Heart right ventricle (tissue), 16 donors: ENCODE measurements around the gene PICALM. TPM values are rescaled to one million over a fixed set of nuclear protein-coding genes. Genes with fewer than 3 reads are reported as not detected.

ENCODE experiments used
- ATAC-seq, 8 donors: fragments of 200-7000 bp; cut with Tn5 transposase; one replicate each; pipeline ENCODE4 v1.9.1; 2020; ENCODE audit warnings: mild to moderate bottlenecking in 8 of 8, moderate library complexity in 8 of 8, moderate number of reproducible peaks in 1 of 8
- DNase-seq, 2 donors: peaks; one replicate each; pipeline ENCODE4 v3.0.0-alpha.2; 2020
- H3K27ac ChIP-seq, 10 donors: fragments of 200-600 bp; sonication (generic) in 2 of 10; one replicate each; pipeline versions ENCODE4 v1.5.0 to v1.8.0; 2020 to 2022; ENCODE audit warnings: mild to moderate bottlenecking in 3 of 10
- H3K27me3 ChIP-seq, 7 donors: fragments of 200-600 bp; one replicate each; pipeline ENCODE4 v1.8.0; 2021 to 2022; ENCODE audit warnings: mild to moderate bottlenecking in 2 of 7
- H3K36me3 ChIP-seq, 9 donors: fragments of 200-600 bp; sonication (generic) in 1 of 9; one replicate each; pipeline versions ENCODE4 v1.5.0 to v1.8.0; 2020 to 2022; ENCODE audit warnings: mild to moderate bottlenecking in 2 of 9
- H3K4me1 ChIP-seq, 9 donors: fragments of 200-600 bp; sonication (generic) in 1 of 9; one replicate each; pipeline versions ENCODE4 v1.5.0 to v1.8.0; 2020 to 2022; ENCODE audit warnings: mild to moderate bottlenecking in 4 of 9
- H3K4me3 ChIP-seq, 10 donors: fragments of 200-600 bp; sonication (generic) in 2 of 10; one replicate each; pipeline versions ENCODE4 v1.5.0 to v1.8.0; 2020 to 2022; ENCODE audit warnings: mild to moderate bottlenecking in 7 of 10, moderate library complexity in 2 of 10
- H3K9me3 ChIP-seq, 11 donors: fragments of 200-600 bp in 10 of 11; sonication (generic) in 2 of 11; one replicate each; pipeline versions ENCODE4 v1.5.0 to v1.8.0; 2013 to 2022; ENCODE audit warnings: mild to moderate bottlenecking in 2 of 11, control low read depth in 1 of 11, moderate library complexity in 1 of 11
- WGBS, 2 donors: extraction: QIAGEN DNeasy Blood & Tissue Kit; methylation state at CpG; one replicate each; pipeline ENCODE4 v1.1.7; 2013; ENCODE audit warnings: inconsistent platforms in 1 of 2; 5-methylcytosine and 5-hydroxymethylcytosine counted together
- intact Hi-C, 10 donors: fragments of 100-400 bp; cut with DNase I; formaldehyde crosslinking; loops; one replicate each; pipeline versions ENCODE4 v1.11.1 to v1.14.2; 2022
- long read RNA-seq, 3 donors: library from polyadenylated mRNA; unstranded; transcript quantifications; one replicate each; pipeline ENCODE4 v2.0.0, GENCODE V29; 2020 to 2021
- polyA plus RNA-seq, 2 donors: library from polyadenylated mRNA; stranded (reverse); fragments of 200-250 nt; gene quantifications; one replicate each; pipeline ENCODE4 v1.2.3, GENCODE V29; 2013
- total RNA-seq, 10 donors: library from RNA; stranded (reverse); fragmentation: NEBNext Ultra II Directional in 3 of 10; extraction: Animal tissue kit (Norgen Biotek cat#: 25700) in 3 of 10; gene quantifications; one replicate each; pipeline versions ENCODE4 v1.2.1 to v1.2.4, GENCODE V29; 2021 to 2023
- TF ChIP-seq, protein P1 (sequence below), 9 donors: fragments of 200-600 bp; sonication (generic) in 2 of 9; IDR thresholded peaks; one replicate each; pipeline versions ENCODE4 v1.5.0 to v1.8.0; 2021 to 2022; ENCODE audit warnings: antibody characterized with exemption in 9 of 9, mild to moderate bottlenecking in 5 of 9, moderate library complexity in 1 of 9
- donor health status: Arrhythmogenic right ventricular cardiomyopathy.
- donor health status: ischemic (EF 13 %, LVEDD 7.1; RV severe dilation, severe dysfunction).
- donor health status: healthy with polysubstance abuse.
- donor health status: DM: no; HTN: yes; CAD: no.
- donor health status: DM: no; HTN: no; CAD: no.
- donor health status: ischemic (EF 25% LVEDD 6.9; RV normal size, moderate dysfunction).
- donor health status: ischemic (EF 25% LVEDD 5.7; RV mildly dilated, moderate dysfunction).
- donor health status: healthy.
- donor health status: DM: yes; HTN: yes; CAD: no.
- donor health status: Ischemic cardiomyopathy.
- donor health status: ischemic (EF 35%, LVEDD 5.7; RV mildly dilated, moderate dysfunction).
- donor health status: nonischemic (EF 11% LVEDD 7.7; RV severe dilation, severe dysfunction).
- donor health status: DM: yes; HTN: yes; CAD: no.
- donor health status: PGD.
- donor health status: ischemic (EF 29% LVEDD 5.4; RV normal size, mild dysfunction).
- donor health status: nonischemic (EF 23%, LVEDD 6.1; RV moderate dilation, normal function).

Gene PICALM, protein sequence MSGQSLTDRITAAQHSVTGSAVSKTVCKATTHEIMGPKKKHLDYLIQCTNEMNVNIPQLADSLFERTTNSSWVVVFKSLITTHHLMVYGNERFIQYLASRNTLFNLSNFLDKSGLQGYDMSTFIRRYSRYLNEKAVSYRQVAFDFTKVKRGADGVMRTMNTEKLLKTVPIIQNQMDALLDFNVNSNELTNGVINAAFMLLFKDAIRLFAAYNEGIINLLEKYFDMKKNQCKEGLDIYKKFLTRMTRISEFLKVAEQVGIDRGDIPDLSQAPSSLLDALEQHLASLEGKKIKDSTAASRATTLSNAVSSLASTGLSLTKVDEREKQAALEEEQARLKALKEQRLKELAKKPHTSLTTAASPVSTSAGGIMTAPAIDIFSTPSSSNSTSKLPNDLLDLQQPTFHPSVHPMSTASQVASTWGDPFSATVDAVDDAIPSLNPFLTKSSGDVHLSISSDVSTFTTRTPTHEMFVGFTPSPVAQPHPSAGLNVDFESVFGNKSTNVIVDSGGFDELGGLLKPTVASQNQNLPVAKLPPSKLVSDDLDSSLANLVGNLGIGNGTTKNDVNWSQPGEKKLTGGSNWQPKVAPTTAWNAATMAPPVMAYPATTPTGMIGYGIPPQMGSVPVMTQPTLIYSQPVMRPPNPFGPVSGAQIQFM
- total RNA-seq (100 to 1,000 TPM; 124 to 206 (median 170) TPM), polyA plus RNA-seq (10 to 100 TPM; 40.7 to 78.0 TPM)
- long read RNA-seq, donor 1, transcript PICALM-219 (20 exons, 3,474 nt): major isoform, 13 of 65 reads
- long read RNA-seq, donor 1, partial matches to known transcripts: 9 of 65 reads
- long read RNA-seq, donor 1, other reads (novel, unspliced or antisense): 41 of 65 reads
- long read RNA-seq, donor 2, transcript PICALM-219 (20 exons, 3,474 nt): major isoform, 8 of 62 reads
- long read RNA-seq, donor 2, partial matches to known transcripts: 9 of 62 reads
- long read RNA-seq, donor 2, other reads (novel, unspliced or antisense): 43 of 62 reads
- long read RNA-seq, donor 3, partial matches to known transcripts: 22 of 46 reads
- long read RNA-seq, donor 3, other reads (novel, unspliced or antisense): 19 of 46 reads

DNA sequence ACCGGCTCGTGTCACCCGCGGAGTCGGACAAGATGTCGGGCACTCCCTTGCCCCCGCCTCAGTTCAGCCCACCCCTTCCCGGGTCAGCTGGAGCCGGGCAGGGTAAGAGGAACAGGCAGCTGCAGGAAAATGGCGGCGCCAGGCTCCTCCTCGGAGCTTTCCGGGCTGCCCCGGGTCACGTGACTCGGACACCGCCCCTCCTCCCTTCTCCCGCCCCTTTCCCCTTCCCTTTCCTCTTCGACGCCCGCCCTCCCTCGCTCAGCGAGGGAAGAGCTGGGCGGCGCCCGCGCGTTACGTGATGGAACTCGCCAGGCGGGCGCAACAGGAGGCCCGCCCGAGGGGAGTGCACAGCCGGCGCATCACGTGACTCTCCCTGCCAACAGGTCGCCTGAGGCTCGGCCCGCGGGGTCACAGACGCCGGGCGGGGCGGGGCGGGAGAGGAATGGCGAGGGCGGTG lies at the start of gene PICALM:
Gene PICALM (minus strand): TSS at position 134 of the 457 bp plus-strand sequence. CDS start 304 bp downstream, outside the sequence.
- peak; percentile 92 to 98 (median 96) for ATAC-seq
- Histone ChIP-seq H3K4me1 (peaks cover 2 to 44% (median 34%) of the 10 kb centered on the region in 9 donors), H3K4me3 (peak within 1 kb of the TSS; percentile 77 to 99 (median 92)), H3K36me3 (no peaks in the 10 kb centered on the region), H3K27me3 (no peaks in the 10 kb centered on the region), H3K27ac (peak within 1 kb of the TSS; percentile 96 to 99 (median 98)), H3K9me3 (no peaks in the 10 kb centered on the region)
- DNase-seq: peak; percentile 98 to 99
- 0 to 1% methylated on average over 40 to 47 of the region's 48 CpGs for WGBS, 2 donors
- TF ChIP-seq, protein P1, sequence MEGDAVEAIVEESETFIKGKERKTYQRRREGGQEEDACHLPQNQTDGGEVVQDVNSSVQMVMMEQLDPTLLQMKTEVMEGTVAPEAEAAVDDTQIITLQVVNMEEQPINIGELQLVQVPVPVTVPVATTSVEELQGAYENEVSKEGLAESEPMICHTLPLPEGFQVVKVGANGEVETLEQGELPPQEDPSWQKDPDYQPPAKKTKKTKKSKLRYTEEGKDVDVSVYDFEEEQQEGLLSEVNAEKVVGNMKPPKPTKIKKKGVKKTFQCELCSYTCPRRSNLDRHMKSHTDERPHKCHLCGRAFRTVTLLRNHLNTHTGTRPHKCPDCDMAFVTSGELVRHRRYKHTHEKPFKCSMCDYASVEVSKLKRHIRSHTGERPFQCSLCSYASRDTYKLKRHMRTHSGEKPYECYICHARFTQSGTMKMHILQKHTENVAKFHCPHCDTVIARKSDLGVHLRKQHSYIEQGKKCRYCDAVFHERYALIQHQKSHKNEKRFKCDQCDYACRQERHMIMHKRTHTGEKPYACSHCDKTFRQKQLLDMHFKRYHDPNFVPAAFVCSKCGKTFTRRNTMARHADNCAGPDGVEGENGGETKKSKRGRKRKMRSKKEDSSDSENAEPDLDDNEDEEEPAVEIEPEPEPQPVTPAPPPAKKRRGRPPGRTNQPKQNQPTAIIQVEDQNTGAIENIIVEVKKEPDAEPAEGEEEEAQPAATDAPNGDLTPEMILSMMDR (IDR thresholded peaks at IDR 0.05): peak in 1 of 9 donors; percentile 18
- intact Hi-C loops: loop anchor here in 6 of 10 donors (1.0 to 10.0 kb wide), 8 partner anchors 28 to 214 kb away; partner anchors contain the start of gene CCDC83 (in 1 of the 6)

DNA sequence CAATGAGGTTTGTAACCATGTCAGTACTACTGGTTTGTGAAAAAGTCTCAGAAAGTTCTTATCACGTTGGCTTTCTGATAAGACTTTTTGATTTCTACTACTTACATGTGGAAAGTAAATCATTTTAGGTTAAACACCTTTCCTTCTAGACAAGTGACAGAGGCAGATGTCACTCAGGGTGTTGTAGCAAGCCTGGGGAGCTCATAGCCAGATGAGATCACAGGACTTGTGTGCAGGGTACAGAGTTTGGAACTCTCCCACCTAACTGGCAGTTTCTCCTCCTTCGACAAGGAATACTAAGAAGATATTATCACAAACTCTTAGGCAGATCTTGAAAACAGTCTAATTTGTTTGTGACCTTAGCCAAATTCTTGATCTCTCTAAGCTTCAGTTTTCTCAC lies 49.4 kb upstream of the PICALM start:
- Histone ChIP-seq H3K4me1 (peaks cover 0 to 23% (median 0%) of the 10 kb centered on the region in 9 donors), H3K36me3 (no peaks in the 10 kb centered on the region), H3K4me3 (no peak overlapping the region), H3K27me3 (no peaks in the 10 kb centered on the region), H3K27ac (no peak overlapping the region), H3K9me3 (no peaks in the 10 kb centered on the region)
- ATAC-seq: no peak
- TF ChIP-seq, protein P1 (IDR thresholded peaks at IDR 0.05): no peak
- intact Hi-C loops: no loop called here
- no peak for DNase-seq
- 80 to 81% methylated on average over 2 of the region's 2 CpGs for WGBS, 2 donors

DNA sequence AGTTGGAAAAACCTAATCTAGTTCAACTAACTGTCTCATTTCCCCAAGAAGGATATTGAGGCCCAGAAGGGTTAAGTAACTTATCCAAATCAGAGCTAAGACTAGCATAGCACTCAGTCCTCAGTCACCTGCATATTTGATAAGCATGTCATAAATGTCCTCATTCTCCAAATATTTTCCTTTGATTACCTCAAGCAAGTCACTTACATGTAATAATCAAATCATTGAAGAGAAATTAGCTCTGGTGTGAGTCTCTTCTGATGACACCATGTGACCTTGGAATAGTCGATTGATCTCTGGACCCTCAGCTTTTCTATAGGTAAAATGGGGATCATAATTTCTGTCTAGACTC lies 48.8 kb upstream of the PICALM start:
- DNase-seq (no peak), ATAC-seq (no peak)
- no peaks in the 10 kb centered on the region for H3K27me3 ChIP-seq
- H3K4me1 ChIP-seq: peaks cover 0 to 23% (median 0%) of the 10 kb centered on the region in 9 donors
- TF ChIP-seq, protein P1 (IDR thresholded peaks at IDR 0.05): no peak
- no peak overlapping the region for H3K27ac ChIP-seq
- H3K9me3 ChIP-seq: no peaks in the 10 kb centered on the region
- intact Hi-C loops: no loop called here
- no peak overlapping the region for H3K4me3 ChIP-seq
- WGBS, 2 donors: 93 to 98% methylated on average over 1 of the region's 1 CpG
- no peaks in the 10 kb centered on the region for H3K36me3 ChIP-seq
